K562 (cell line): Measurements from ENCODE around the gene CYB5B.

Experiments used
- ELF1 ChIP-seq: fragments of 200-800 bp; sonication (Bioruptor generic); IDR thresholded peaks from 2 replicates; pipeline ENCODE4 v1.6.1; 2016; ENCODE audit warnings: missing genetic modification characterization, missing compliant biosample characterization
- EP300 ChIP-seq: IDR thresholded peaks from 2 replicates; pipeline ENCODE4 v1.6.1; 2012; ENCODE audit warnings: low read length, improper control_type of control experiment
- HCFC1 ChIP-seq: IDR thresholded peaks from 2 replicates; pipeline ENCODE4 v1.6.1; 2012; ENCODE audit warnings: low read depth, low read length, improper control_type of control experiment
- KAT7 ChIP-seq: sonication (generic); formaldehyde crosslinking; IDR thresholded peaks from 2 replicates; pipeline ENCODE4 v1.8.0; 2022; ENCODE audit warnings: missing genetic modification reagents, mild to moderate bottlenecking, borderline replicate concordance
- MCM5 ChIP-seq: fragments of 450-650 bp; IDR thresholded peaks from 2 replicates; pipeline ENCODE4 v1.6.1; 2016; ENCODE audit warnings: low read depth
- POLR2AphosphoS5 ChIP-seq: IDR thresholded peaks from 2 replicates; pipeline ENCODE4 v1.6.1; 2011; ENCODE audit warnings: mild to moderate bottlenecking, low read depth, low read length, moderate library complexity; ENCODE audit not compliant: control insufficient read depth, insufficient read depth
- SETDB1 ChIP-seq: IDR thresholded peaks from one replicate; pipeline ENCODE4 v1.6.1; 2012; ENCODE audit warnings: low read length, control low read depth, inconsistent platforms
- TBL1XR1 ChIP-seq, 2 experiments: IDR thresholded peaks; 2 replicates each; pipeline ENCODE4 v1.6.1; 2012; ENCODE audit warnings: improper control_type of control experiment in 2 of 2, low read length in 2 of 2, mild to moderate bottlenecking in 1 of 2
- ZNF274 ChIP-seq: IDR thresholded peaks from 2 replicates; pipeline ENCODE4 v1.6.1; 2011; ENCODE audit warnings: low read depth, mild to moderate bottlenecking, low read length, moderate library complexity, borderline replicate concordance
- TF ChIP-seq, protein P1 (sequence below), 3 experiments: IDR thresholded peaks in 2 of 3; conservative IDR thresholded peaks in 1 of 3; 2 replicates each; pipeline ENCODE4 v1.5.1; 2011 to 2012; ENCODE audit warnings: low read length in 3 of 3, mild to moderate bottlenecking in 3 of 3, control low read depth in 2 of 3, improper control_type of control experiment in 1 of 3, inconsistent platforms in 1 of 3, low read depth in 1 of 3, mixed read lengths in 1 of 3, moderate library complexity in 1 of 3; ENCODE audit not compliant: insufficient read depth in 2 of 3

DNA sequence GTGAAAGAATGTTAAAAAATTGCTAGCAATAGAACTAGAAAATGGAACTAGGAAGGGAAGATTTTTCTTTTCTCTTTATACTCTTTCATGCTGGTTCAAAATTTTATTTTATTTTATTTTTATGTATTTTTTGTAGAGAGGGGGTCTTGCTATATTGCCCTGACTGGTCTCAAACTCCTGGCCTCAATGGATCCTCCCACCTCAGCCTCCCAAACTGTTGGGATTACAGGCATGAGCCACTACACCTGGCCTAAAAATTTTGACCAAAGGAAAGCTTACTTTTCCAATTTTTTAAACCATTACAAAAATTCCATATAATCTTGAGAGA, 28.6 kb upstream of the CYB5B start:
- TF ChIP-seq HCFC1 (no peak), ELF1 (tag) (no peak), TBL1XR1 (IDR thresholded peaks at IDR 0.05; ENCODE audit: low read length in 2 of 2) (no peak), MCM5 (no peak), SETDB1 (no peak), POLR2AphosphoS5 (no peak), ZNF274 (no peak), EP300 (no peak), KAT7 (CRISPR knock-in tag) (no peak)
- TF ChIP-seq, protein P1, sequence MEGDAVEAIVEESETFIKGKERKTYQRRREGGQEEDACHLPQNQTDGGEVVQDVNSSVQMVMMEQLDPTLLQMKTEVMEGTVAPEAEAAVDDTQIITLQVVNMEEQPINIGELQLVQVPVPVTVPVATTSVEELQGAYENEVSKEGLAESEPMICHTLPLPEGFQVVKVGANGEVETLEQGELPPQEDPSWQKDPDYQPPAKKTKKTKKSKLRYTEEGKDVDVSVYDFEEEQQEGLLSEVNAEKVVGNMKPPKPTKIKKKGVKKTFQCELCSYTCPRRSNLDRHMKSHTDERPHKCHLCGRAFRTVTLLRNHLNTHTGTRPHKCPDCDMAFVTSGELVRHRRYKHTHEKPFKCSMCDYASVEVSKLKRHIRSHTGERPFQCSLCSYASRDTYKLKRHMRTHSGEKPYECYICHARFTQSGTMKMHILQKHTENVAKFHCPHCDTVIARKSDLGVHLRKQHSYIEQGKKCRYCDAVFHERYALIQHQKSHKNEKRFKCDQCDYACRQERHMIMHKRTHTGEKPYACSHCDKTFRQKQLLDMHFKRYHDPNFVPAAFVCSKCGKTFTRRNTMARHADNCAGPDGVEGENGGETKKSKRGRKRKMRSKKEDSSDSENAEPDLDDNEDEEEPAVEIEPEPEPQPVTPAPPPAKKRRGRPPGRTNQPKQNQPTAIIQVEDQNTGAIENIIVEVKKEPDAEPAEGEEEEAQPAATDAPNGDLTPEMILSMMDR (IDR thresholded peaks at IDR 0.05 in 2 of 3, conservative IDR thresholded peaks at IDR 0.05 in 1 of 3; ENCODE audit: insufficient read depth in 2 of 3, low read depth in 1 of 3, low read length in 3 of 3): no peak
